Activated naive CD4-positive, alpha-beta T cell treated with anti-CD3 and anti-CD28 coated beads for 36 hours (primary cell): ENCODE measurements around the gene SLC47A2. TPM values are rescaled to one million over a fixed set of nuclear protein-coding genes. Genes with fewer than 3 reads are reported as not detected.
"Not testable (repeated sequence)": the region's sequence is repeated elsewhere in the genome, so short reads cannot be mapped to it uniquely, and the experiment has no call there.

Experiments used
- CTCF ChIA-PET: fragments of 350-600 bp; sonication (Branson Sonifier 250); formaldehyde crosslinking; loops from one replicate; lab custom pipeline; 2021; ENCODE audit warnings: antibody characterized with exemption; lab: Charles Lee
- DNase-seq: peaks from one replicate; pipeline ENCODE4 v3.0.0-alpha.2; 2020
- H3K27ac Mint-ChIP-seq: one replicate; pipeline ENCODE4 v1.8.0; 2021; ENCODE audit warnings: mild to moderate bottlenecking, mixed read lengths
- H3K27me3 Mint-ChIP-seq: one replicate; pipeline ENCODE4 v1.8.0; 2021; ENCODE audit warnings: low read depth, mixed read lengths
- H3K36me3 Mint-ChIP-seq: one replicate; pipeline ENCODE4 v1.8.0; 2021; ENCODE audit warnings: low read depth, mixed read lengths
- H3K4me1 Mint-ChIP-seq: one replicate; pipeline ENCODE4 v1.8.0; 2021; ENCODE audit warnings: low read depth, mixed read lengths
- H3K4me3 Mint-ChIP-seq: one replicate; pipeline ENCODE4 v1.8.0; 2021; ENCODE audit warnings: mild to moderate bottlenecking, moderate library complexity, mixed read lengths
- H3K9me3 Mint-ChIP-seq: one replicate; pipeline ENCODE4 v1.8.0; 2021; ENCODE audit warnings: mixed read lengths
- intact Hi-C: fragments of 100-400 bp; cut with micrococcal nuclease; formaldehyde crosslinking; loops from one replicate; pipeline ENCODE4 v1.15.1; 2023
- total RNA-seq, 2 experiments: library from RNA; stranded (reverse); gene quantifications; one replicate each; pipeline ENCODE4 v1.2.3, GENCODE V29; 2021

Gene SLC47A2
- not detected for total RNA-seq

- Mint-ChIP-seq H3K4me1 (no peaks in the 10 kb centered on the region), H3K4me3 (no peak within 1 kb of the TSS), H3K27me3 (no peaks in the 10 kb centered on the region)
Measured at GRCh38 chr17:19716108-19717030, at the start of gene SLC47A2. TSS of gene SLC47A2 (minus strand) at chr17:19716584. CDS start at chr17:19716555, 29 bp downstream.

GRCh38 chr17:19766016-19766415 is 49.6 kb upstream of the SLC47A2 start:
- CTCF ChIA-PET: interaction anchor here (0.7 to 6.1 kb wide), 25 partner anchors 10 to 403 kb away, joined by 3 to 75 read pairs (median 4); partner anchors contain the start of genes ALDH3A2, B9D1 and SLC47A1
- H3K27ac Mint-ChIP-seq: no peak overlapping the region
- H3K9me3 Mint-ChIP-seq: no peaks in the 10 kb centered on the region
- H3K4me3 Mint-ChIP-seq: no peak overlapping the region
- intact Hi-C loops: loop anchor here (1.0 to 5.0 kb wide), 7 partner anchors 21 to 403 kb away; partner anchors contain the start of genes ALDH3A2, B9D1 and MAPK7
- peaks cover 38% of the 10 kb centered on the region for H3K4me1 Mint-ChIP-seq
- no peaks in the 10 kb centered on the region for H3K36me3 Mint-ChIP-seq
- no peak for DNase-seq
- H3K27me3 Mint-ChIP-seq: no peaks in the 10 kb centered on the region

More at GRCh38 chr17:19716108-19717030, at the start of gene SLC47A2:
- H3K36me3 Mint-ChIP-seq: no peaks in the 10 kb centered on the region
- no peak for DNase-seq
- CTCF ChIA-PET: no interaction called here
- H3K9me3 Mint-ChIP-seq: no peaks in the 10 kb centered on the region
- H3K27ac Mint-ChIP-seq: no peak within 1 kb of the TSS
- intact Hi-C loops: no loop called here

- H3K9me3 Mint-ChIP-seq, DNase-seq, H3K27me3 Mint-ChIP-seq, H3K36me3 Mint-ChIP-seq, H3K4me3 Mint-ChIP-seq, H3K27ac Mint-ChIP-seq: not testable (repeated sequence)
- peaks cover 22% of the 10 kb centered on the region for H3K4me1 Mint-ChIP-seq
- intact Hi-C loops: loop anchor here (5.0 kb wide), 1 partner anchor 42 kb away; no protein-coding TSS in a partner anchor
- CTCF ChIA-PET: interaction anchor here (0.5 to 6.1 kb wide), 11 partner anchors 13 to 401 kb away, joined by 3 to 75 read pairs (median 4); partner anchors contain the start of genes ALDH3A2 and B9D1
Measured at GRCh38 chr17:19763991-19764390, 47.6 kb upstream of the SLC47A2 start.

- Mint-ChIP-seq H3K4me1 (peaks cover 19% of the 10 kb centered on the region), H3K27me3 (no peaks in the 10 kb centered on the region), H3K27ac (no peak overlapping the region), H3K36me3 (no peaks in the 10 kb centered on the region), H3K9me3 (no peaks in the 10 kb centered on the region), H3K4me3 (no peak overlapping the region)
- no peak for DNase-seq
- CTCF ChIA-PET: interaction anchor here (1.1 to 6.1 kb wide), 18 partner anchors 9 to 401 kb away, joined by 3 to 75 read pairs (median 6); partner anchors contain the start of genes ALDH3A2, B9D1 and MAPK7
- intact Hi-C loops: loop anchor here (5.0 kb wide), 1 partner anchor 41 kb away; no protein-coding TSS in a partner anchor
Measured at GRCh38 chr17:19763416-19763815, 47.0 kb upstream of the SLC47A2 start.

- intact Hi-C loops: loop anchor here (1.0 to 5.0 kb wide), 2 partner anchors 40 to 248 kb away; no protein-coding TSS in a partner anchor
- Mint-ChIP-seq H3K27me3 (no peaks in the 10 kb centered on the region), H3K36me3 (no peaks in the 10 kb centered on the region), H3K27ac (no peak overlapping the region), H3K4me1 (peaks cover 11% of the 10 kb centered on the region), H3K4me3 (no peak overlapping the region), H3K9me3 (no peaks in the 10 kb centered on the region)
- DNase-seq: peak; percentile 82
- CTCF ChIA-PET: interaction anchor here (0.7 to 6.1 kb wide), 26 partner anchors 9 to 400 kb away, joined by 3 to 75 read pairs (median 6); partner anchors contain the start of genes ALDH3A2, B9D1 and MAPK7
Measured at GRCh38 chr17:19762515-19762961, 46.2 kb upstream of the SLC47A2 start.

GRCh38 chr17:19760746-19761145 is 44.4 kb upstream of the SLC47A2 start:
- Mint-ChIP-seq H3K9me3 (no peaks in the 10 kb centered on the region), H3K4me3 (no peak overlapping the region), H3K36me3 (no peaks in the 10 kb centered on the region), H3K27ac (no peak overlapping the region), H3K27me3 (no peaks in the 10 kb centered on the region), H3K4me1 (no peaks in the 10 kb centered on the region)
- CTCF ChIA-PET: interaction anchor here (0.8 to 4.3 kb wide), 5 partner anchors 11 to 248 kb away, joined by 3 to 21 read pairs (median 5); partner anchors contain the start of gene SLC47A1
- intact Hi-C loops: loop anchor here (5.0 kb wide), 1 partner anchor 38 kb away; no protein-coding TSS in a partner anchor
- no peak for DNase-seq

- H3K4me3 Mint-ChIP-seq: no peak overlapping the region
- intact Hi-C loops: loop anchor here (5.0 kb wide), 1 partner anchor 38 kb away; no protein-coding TSS in a partner anchor
- H3K4me1 Mint-ChIP-seq: peaks cover 3% of the 10 kb centered on the region
- H3K36me3 Mint-ChIP-seq: no peaks in the 10 kb centered on the region
- H3K9me3 Mint-ChIP-seq: no peaks in the 10 kb centered on the region
- no peak overlapping the region for H3K27ac Mint-ChIP-seq
- CTCF ChIA-PET: interaction anchor here (0.8 to 4.3 kb wide), 4 partner anchors 12 to 247 kb away, joined by 3 to 21 read pairs (median 4); partner anchors contain the start of gene SLC47A1
- no peaks in the 10 kb centered on the region for H3K27me3 Mint-ChIP-seq
- DNase-seq: no peak
Measured at GRCh38 chr17:19759568-19760549, 43.5 kb upstream of the SLC47A2 start.

GRCh38 chr17:19757536-19758180 is 41.3 kb upstream of the SLC47A2 start:
- CTCF ChIA-PET: interaction anchor here (1.1 kb wide), 2 partner anchors 13 to 310 kb away, joined by 3 to 4 read pairs; no protein-coding TSS in a partner anchor

GRCh38 chr17:19756546-19756945 is 40.2 kb upstream of the SLC47A2 start:
- CTCF ChIA-PET: interaction anchor here (0.6 to 2.2 kb wide), 5 partner anchors 10 to 309 kb away, joined by 3 to 9 read pairs (median 4); no protein-coding TSS in a partner anchor
- Mint-ChIP-seq H3K27ac (no peak overlapping the region), H3K27me3 (no peaks in the 10 kb centered on the region), H3K36me3 (no peaks in the 10 kb centered on the region), H3K4me1 (peaks cover 3% of the 10 kb centered on the region), H3K4me3 (no peak overlapping the region), H3K9me3 (no peaks in the 10 kb centered on the region)
- intact Hi-C loops: no loop called here
- DNase-seq: no peak

More at GRCh38 chr17:19757536-19758180, 41.3 kb upstream of the SLC47A2 start:
- DNase-seq: no peak
- Mint-ChIP-seq H3K27ac (no peak overlapping the region), H3K4me1 (peaks cover 3% of the 10 kb centered on the region), H3K4me3 (no peak overlapping the region), H3K36me3 (no peaks in the 10 kb centered on the region), H3K9me3 (no peaks in the 10 kb centered on the region), H3K27me3 (no peaks in the 10 kb centered on the region)
- intact Hi-C loops: no loop called here

- peaks cover 3% of the 10 kb centered on the region for H3K4me1 Mint-ChIP-seq
- CTCF ChIA-PET: interaction anchor here (0.6 to 2.2 kb wide), 4 partner anchors 11 to 46 kb away, joined by 3 to 9 read pairs (median 6); no protein-coding TSS in a partner anchor
- H3K4me3 Mint-ChIP-seq: no peak overlapping the region
- intact Hi-C loops: no loop called here
- H3K27ac Mint-ChIP-seq: no peak overlapping the region
- no peaks in the 10 kb centered on the region for H3K9me3 Mint-ChIP-seq
- DNase-seq: no peak
- H3K27me3 Mint-ChIP-seq: no peaks in the 10 kb centered on the region
- no peaks in the 10 kb centered on the region for H3K36me3 Mint-ChIP-seq
Measured at GRCh38 chr17:19755821-19756510, 39.6 kb upstream of the SLC47A2 start.
